ENCODE measurements around the gene CCDC54. TPM values are rescaled to one million over a fixed set of nuclear protein-coding genes. Genes with fewer than 3 reads are reported as not detected.

CCDC54 gene
- total RNA-seq, 2 donors from 2014 or later, result not detected

DNA sequence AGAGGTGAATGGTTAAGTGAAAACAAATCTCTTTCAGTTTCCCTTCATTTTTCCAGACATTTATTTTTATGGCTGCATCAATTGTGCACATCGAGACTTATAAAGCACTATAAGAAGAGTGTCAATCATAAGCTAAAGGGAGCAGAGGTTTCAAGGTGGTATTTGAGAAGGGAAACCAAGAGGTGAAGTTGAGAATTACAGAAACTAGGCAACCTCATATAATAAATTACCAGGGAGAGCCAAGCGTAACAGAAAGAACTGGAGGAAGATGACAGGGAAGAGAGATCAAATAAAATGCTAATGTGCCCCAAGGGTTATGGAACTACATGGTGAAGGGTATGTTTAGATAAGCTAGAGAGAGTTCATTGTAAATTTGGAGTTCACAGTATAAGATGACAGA lies 6.3 kb upstream of the CCDC54 start:
- H3K27me3 Mint-ChIP-seq, result peaks cover 16% of the 10 kb centered on the region
- H3K9me3 Mint-ChIP-seq, result no peaks in the 10 kb centered on the region
- no peak overlapping the region for H3K4me3 Mint-ChIP-seq
- H3K27ac Mint-ChIP-seq, result no peak overlapping the region
- H3K36me3 Mint-ChIP-seq (ENCODE audit: low read depth), result no peaks in the 10 kb centered on the region
- no peak for ATAC-seq (replicated peaks)
- H3K4me1 Mint-ChIP-seq, result no peaks in the 10 kb centered on the region

DNA sequence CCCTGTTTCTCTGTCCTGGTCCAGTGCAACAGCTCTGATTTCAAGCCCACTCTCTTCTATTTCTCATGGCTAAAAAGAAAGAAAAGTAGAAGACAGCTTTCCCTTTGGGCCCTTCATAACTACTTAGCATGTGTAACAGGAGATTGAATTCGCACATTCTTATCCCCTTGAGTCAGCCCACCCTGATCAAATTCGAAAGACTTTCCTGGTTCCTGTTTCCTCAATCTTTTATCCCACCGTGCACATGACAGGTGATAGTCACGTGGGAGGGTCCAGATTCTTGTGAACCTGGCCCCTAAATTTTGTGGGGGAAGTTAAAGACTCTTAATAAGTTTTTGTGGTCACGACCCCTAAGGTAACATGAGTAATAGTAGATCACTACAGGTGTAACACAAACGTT lies 4.7 kb upstream of the CCDC54 start:
- peaks cover 16% of the 10 kb centered on the region for H3K27me3 Mint-ChIP-seq
- H3K9me3 Mint-ChIP-seq, result no peaks in the 10 kb centered on the region
- no peak overlapping the region for H3K4me3 Mint-ChIP-seq
- no peak for ATAC-seq (replicated peaks)
- no peaks in the 10 kb centered on the region for H3K4me1 Mint-ChIP-seq
- H3K27ac Mint-ChIP-seq, result no peak overlapping the region
- no peaks in the 10 kb centered on the region for H3K36me3 Mint-ChIP-seq (ENCODE audit: low read depth)

DNA sequence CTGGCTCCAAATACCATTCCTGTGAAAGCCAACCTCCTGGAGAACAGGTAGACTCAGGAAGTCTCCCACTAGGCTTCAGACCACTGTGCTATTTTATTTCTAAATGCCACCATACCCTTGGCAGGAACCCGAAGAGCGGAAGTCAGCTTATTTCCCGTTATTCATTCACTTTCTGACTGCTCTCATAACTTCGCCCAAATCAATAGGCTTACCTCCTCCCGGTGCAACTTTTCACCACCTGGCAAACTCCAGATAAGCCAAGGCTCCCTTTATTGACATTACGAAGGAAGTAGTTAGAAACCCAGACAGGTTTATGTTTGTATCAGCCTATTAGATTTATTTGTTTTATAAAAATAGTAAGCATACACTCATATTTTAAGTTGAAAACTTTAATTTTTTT lies 3.3 kb upstream of the CCDC54 start:
- Mint-ChIP-seq H3K4me1 (no peaks in the 10 kb centered on the region), H3K36me3 (ENCODE audit: low read depth) (no peaks in the 10 kb centered on the region), H3K9me3 (no peaks in the 10 kb centered on the region), H3K4me3 (no peak overlapping the region), H3K27ac (no peak overlapping the region), H3K27me3 (peaks cover 11% of the 10 kb centered on the region)
- ATAC-seq (replicated peaks), result no peak

DNA sequence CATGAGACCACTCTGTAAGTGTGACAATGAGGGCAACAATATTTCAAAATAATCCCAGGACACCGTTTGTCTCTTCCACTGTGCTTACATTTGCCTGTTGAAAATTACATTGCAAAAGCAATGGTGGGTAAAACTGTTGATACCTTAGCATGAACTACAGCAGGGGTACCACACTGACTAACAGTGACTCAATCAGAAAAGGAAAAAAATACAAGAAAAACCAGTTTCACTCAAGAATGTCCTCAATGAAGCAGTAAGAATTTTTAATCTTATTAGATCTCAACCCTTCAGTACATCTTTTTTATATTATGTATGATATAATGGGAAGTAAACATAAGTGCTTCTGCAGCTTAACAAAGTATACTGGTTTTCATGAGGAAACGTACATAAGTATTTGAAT lies 1.6 kb upstream of the CCDC54 start:
- peaks cover 13% of the 10 kb centered on the region for H3K27me3 Mint-ChIP-seq
- ATAC-seq (replicated peaks), result no peak
- H3K9me3 Mint-ChIP-seq, result no peaks in the 10 kb centered on the region
- H3K27ac Mint-ChIP-seq, result no peak overlapping the region
- H3K4me3 Mint-ChIP-seq, result no peak overlapping the region
- no peaks in the 10 kb centered on the region for H3K4me1 Mint-ChIP-seq
- no peaks in the 10 kb centered on the region for H3K36me3 Mint-ChIP-seq (ENCODE audit: low read depth)

DNA sequence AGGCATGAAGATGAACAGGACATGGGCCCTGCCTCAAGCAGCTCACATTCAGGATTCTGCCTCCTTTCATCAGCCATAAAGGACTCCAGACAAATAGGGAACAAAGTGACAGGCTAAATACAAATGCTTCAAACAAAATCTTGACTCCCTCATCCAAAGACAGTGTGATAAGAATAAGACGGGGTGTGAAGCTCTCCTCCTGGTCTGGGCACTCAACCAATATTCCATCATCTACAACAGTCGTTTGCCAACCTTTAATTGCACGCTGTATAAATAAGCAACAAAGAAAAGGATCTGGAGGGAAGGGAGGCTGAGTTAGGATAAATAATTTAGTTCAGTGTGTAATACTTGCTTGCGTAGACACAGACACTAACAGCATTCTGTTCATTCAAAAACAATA lies 5.4 kb downstream of the CCDC54 start:
- Mint-ChIP-seq H3K36me3 (ENCODE audit: low read depth) (no peaks in the 10 kb centered on the region), H3K27ac (no peak overlapping the region), H3K4me3 (no peak overlapping the region), H3K4me1 (no peaks in the 10 kb centered on the region), H3K9me3 (no peaks in the 10 kb centered on the region), H3K27me3 (peaks cover 12% of the 10 kb centered on the region)
- no peak for ATAC-seq (replicated peaks)

DNA sequence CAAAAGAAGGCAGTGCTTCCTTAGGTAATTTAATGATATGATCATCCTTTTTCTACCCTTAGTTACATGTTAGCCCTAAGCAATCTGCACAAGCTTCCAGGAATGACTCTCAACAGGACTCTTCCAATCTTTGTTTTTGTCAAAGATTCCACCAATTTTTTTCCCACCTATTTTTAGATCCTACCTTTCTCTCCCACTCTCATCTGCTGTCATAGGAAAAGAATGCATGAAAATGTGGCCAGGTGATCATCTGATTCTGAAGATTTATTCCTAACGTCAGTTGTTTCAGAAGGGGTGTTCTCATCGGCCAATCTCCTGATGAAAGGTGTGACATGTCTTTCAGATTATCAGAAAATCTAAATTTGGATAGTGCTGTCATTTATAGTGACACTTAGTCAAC lies 7.2 kb downstream of the CCDC54 start:
- Mint-ChIP-seq H3K4me3 (no peak overlapping the region), H3K4me1 (no peaks in the 10 kb centered on the region), H3K36me3 (ENCODE audit: low read depth) (no peaks in the 10 kb centered on the region), H3K27me3 (peaks cover 12% of the 10 kb centered on the region), H3K27ac (no peak overlapping the region), H3K9me3 (no peaks in the 10 kb centered on the region)
- no peak for ATAC-seq (replicated peaks)

DNA sequence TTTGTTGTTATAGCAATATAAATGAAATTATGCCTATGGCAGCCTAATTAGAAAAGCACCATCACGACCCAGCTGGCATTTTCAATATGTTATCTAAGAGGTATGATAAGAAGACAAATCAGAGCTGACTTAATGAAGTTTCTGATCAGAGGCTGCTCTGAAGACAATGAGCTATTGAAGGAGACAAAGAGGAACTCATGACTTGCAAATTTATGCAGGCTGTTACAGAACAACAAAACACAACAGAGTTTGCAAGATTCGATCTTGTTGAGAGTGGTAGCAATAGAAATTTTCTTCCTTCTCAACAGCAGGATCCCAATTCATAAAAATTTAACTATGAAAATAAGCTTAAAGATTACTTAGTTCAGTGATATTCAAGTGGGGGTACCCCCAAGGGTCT lies 7.7 kb downstream of the CCDC54 start:
- Mint-ChIP-seq H3K4me1 (no peaks in the 10 kb centered on the region), H3K9me3 (no peaks in the 10 kb centered on the region), H3K27ac (no peak overlapping the region), H3K27me3 (peaks cover 12% of the 10 kb centered on the region), H3K4me3 (no peak overlapping the region), H3K36me3 (ENCODE audit: low read depth) (no peaks in the 10 kb centered on the region)
- no peak for ATAC-seq (replicated peaks)

DNA sequence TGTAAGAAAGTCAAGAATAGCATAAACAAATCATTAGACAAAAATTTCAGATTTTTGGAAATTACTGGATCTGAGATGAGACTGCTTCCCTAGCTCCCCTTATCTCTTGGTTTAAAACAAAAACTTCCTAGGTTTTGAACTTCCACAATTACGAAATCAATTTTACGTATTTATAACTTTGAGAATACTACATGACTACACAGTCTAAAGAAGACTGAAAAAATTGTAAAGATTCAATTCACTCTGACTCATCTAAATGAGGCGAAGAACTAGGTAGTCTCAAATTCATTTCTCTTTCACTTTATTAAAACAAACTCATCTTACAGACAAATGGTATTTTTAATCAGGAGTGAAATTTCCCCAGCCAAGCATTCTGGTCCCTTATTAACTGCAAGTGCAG lies 10.3 kb downstream of the CCDC54 start:
- H3K4me1 Mint-ChIP-seq, result no peaks in the 10 kb centered on the region
- H3K4me3 Mint-ChIP-seq, result no peak overlapping the region
- peaks cover 6% of the 10 kb centered on the region for H3K27me3 Mint-ChIP-seq
- H3K27ac Mint-ChIP-seq, result no peak overlapping the region
- H3K9me3 Mint-ChIP-seq, result no peaks in the 10 kb centered on the region
- no peak for ATAC-seq (replicated peaks)
- H3K36me3 Mint-ChIP-seq (ENCODE audit: low read depth), result no peaks in the 10 kb centered on the region

DNA sequence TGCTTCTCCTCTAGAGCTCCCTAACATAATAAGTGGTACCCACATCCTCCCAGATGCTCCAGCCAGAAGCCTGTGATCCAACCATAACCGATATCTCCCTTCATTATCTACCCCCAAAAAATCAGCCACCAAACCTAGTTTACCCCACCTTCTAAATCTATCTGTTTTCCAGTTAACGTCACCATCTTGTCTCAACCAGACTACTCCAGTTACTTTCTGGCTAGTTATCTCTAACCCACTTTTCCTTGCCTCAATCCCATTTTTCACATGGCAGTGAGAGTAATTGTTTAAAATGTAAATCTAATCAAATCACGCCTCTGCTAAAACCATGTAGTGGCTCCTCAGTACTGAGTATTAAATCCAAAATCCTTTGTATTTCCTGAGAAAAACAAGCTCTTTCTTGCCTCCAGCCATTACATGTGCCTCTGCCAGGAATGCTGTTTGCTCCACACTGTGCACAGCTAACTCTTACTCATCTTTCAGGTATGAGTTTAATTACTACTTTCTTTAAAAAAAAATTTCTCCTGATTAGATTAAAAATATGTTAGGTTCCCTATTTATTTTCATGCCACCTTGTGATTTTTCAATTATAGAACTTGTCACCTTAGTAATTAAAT lies 15.4 kb downstream of the CCDC54 start:
- ATAC-seq (replicated peaks), result no peak
- Mint-ChIP-seq H3K4me1 (no peaks in the 10 kb centered on the region), H3K27ac (no peak overlapping the region)

DNA sequence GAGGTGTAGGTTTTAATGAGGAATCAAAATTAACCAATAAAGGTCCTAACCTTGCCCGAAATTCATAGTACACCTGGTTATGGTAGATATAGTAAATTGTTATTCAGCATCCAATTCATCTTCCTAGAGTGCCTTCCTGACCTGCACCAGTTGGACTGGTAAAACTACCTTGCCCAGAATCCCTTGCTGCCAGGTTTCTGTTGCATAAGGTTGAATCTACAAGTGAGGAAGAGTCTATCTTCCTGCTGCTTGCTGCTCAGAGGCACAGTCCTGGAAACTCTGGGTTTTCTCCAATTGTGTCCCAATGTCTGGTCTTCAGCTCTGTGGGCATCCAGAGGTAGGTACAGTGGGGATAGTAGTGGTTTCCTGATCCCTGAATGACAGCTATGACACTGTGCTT lies 17.3 kb downstream of the CCDC54 start:
- Mint-ChIP-seq H3K4me3 (no peak overlapping the region), H3K27me3 (no peaks in the 10 kb centered on the region), H3K36me3 (ENCODE audit: low read depth) (no peaks in the 10 kb centered on the region)

More for the DNA sequence above, 15.4 kb downstream of the CCDC54 start:
- Mint-ChIP-seq H3K9me3 (no peaks in the 10 kb centered on the region), H3K4me3 (no peak overlapping the region), H3K36me3 (ENCODE audit: low read depth) (no peaks in the 10 kb centered on the region), H3K27me3 (no peaks in the 10 kb centered on the region)

DNA sequence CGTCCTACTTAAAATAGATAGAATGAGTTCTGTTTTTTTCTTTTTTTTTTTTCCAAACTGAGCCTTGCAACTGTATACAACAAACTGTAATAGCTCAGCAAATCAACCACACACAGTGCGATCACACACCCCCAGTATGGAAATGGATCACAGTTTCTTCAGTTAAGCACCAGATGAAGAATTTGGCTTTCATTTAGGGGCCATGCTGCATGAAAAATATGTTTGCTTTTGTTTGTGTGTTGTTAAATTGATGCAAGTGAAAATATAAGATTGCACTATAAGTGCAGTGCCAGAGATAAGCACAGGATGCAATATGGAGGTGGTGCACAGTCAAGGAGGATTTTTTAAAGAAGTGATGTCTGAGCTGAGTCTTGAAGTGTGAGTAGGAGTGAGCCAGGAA lies 17.8 kb downstream of the CCDC54 start:
- no peak overlapping the region for H3K27ac Mint-ChIP-seq
- H3K36me3 Mint-ChIP-seq (ENCODE audit: low read depth), result no peaks in the 10 kb centered on the region
- no peaks in the 10 kb centered on the region for H3K9me3 Mint-ChIP-seq
- no peaks in the 10 kb centered on the region for H3K27me3 Mint-ChIP-seq
- no peaks in the 10 kb centered on the region for H3K4me1 Mint-ChIP-seq
- H3K4me3 Mint-ChIP-seq, result no peak overlapping the region
- no peak for ATAC-seq (replicated peaks)

More for the DNA sequence above, 17.3 kb downstream of the CCDC54 start:
- no peak for ATAC-seq (replicated peaks)
- H3K4me1 Mint-ChIP-seq, result no peaks in the 10 kb centered on the region
- H3K9me3 Mint-ChIP-seq, result no peaks in the 10 kb centered on the region
- no peak overlapping the region for H3K27ac Mint-ChIP-seq

DNA sequence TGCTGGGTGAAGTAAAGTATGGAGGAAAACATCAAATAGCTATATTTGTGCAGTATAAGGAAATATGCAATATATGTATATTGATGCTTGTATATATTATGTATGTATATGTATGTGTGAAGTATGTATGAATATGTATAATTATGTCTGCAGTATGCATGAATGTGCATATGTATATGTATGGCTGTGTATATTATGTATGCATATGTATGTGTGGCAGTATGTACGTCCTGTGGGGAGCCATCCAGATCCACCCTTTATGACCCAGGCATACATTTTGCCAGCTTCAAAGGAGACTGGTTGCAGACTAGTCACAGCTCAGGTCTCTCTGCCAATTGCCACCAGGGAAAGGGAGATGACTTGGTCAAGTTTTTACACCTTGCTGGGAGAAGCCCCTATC lies 24.1 kb downstream of the CCDC54 start:
- Mint-ChIP-seq H3K4me1 (no peaks in the 10 kb centered on the region), H3K27ac (no peak overlapping the region), H3K36me3 (ENCODE audit: low read depth) (no peaks in the 10 kb centered on the region), H3K27me3 (no peaks in the 10 kb centered on the region), H3K9me3 (no peaks in the 10 kb centered on the region), H3K4me3 (no peak overlapping the region)
- no peak for ATAC-seq (replicated peaks)

DNA sequence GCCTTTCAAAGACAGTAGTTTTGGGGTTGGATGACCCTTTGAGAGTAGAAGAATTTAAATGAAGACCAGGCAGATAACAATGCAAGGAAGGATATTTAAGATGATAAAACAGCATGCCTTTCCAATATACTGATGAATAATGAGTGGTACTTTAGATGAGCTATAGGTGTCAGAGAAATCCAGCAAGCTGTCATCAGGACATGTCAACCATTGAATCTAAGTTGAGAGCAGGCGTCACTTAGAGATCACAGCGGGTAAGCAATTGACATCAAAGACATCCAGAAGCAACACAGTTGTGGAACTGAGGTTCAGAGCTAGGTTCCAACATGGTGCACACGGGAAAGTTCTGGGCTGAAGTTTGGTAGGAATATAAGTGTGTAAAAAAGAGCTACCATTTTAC lies 25.0 kb downstream of the CCDC54 start:
- Mint-ChIP-seq H3K27me3 (no peaks in the 10 kb centered on the region), H3K4me1 (no peaks in the 10 kb centered on the region), H3K27ac (no peak overlapping the region), H3K36me3 (ENCODE audit: low read depth) (no peaks in the 10 kb centered on the region), H3K4me3 (no peak overlapping the region), H3K9me3 (no peaks in the 10 kb centered on the region)
- no peak for ATAC-seq (replicated peaks)

DNA sequence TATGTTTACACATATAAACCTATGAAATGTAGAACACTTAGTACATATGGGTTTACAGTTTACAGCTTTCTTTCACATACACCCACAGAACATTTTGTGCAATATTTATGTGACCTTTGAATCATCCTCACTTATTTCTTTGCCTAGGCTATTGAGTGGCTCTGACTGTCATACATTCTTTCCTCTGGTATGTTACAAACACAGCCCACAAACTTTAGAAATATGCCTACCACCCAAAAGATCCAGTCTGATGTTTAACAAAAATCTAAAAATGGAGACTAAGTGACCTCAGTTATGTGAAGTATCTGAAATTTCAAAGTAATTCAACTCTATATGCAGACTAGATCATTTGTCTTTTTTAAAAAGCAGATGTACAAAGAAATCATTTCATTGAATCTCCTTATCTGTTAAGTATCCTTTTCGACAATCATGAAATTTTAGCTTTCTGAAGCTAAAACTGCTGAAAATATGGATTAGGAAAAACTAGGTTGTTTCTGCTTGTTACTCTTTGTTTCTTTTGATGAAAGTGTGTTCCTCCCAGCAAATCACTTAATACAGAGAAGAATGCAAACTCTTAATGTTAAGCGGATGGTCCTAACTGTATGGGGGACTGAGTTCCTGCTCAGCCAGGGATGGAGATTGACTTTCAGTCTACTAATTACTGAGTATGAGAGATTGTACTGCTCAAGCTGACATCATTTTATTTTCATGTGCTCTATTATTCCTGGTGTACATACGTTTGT lies 27.7 kb downstream of the CCDC54 start:
- ATAC-seq (replicated peaks), result no peak
- H3K4me3 Mint-ChIP-seq, result no peak overlapping the region
- H3K27me3 Mint-ChIP-seq, result no peaks in the 10 kb centered on the region
- H3K27ac Mint-ChIP-seq, result no peak overlapping the region
- peaks cover 5% of the 10 kb centered on the region for H3K9me3 Mint-ChIP-seq
- no peaks in the 10 kb centered on the region for H3K36me3 Mint-ChIP-seq (ENCODE audit: low read depth)
- H3K4me1 Mint-ChIP-seq, result no peaks in the 10 kb centered on the region

DNA sequence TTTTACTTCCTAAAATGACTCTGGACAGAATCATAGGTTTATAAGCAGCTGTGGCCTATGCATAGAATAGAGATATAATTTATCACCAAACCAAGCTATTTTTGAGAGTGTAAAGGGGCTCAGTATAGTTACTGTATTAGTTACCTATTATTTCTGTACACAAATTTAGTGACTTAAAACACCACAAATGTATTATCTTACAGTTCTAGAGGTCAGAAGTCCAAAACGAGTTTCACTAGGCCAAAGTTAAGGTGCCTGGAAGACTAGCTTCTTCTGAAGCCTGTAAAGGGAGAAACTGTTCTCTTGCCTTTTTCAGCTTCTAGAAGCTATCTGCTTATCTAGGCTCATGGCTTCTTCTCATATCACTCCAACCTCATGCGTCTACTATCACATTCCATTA lies 30.1 kb downstream of the CCDC54 start:
- no peak overlapping the region for H3K4me3 Mint-ChIP-seq
- H3K27ac Mint-ChIP-seq, result no peak overlapping the region
- H3K9me3 Mint-ChIP-seq, result peaks cover 5% of the 10 kb centered on the region
- H3K27me3 Mint-ChIP-seq, result no peaks in the 10 kb centered on the region
- no peaks in the 10 kb centered on the region for H3K4me1 Mint-ChIP-seq
- ATAC-seq (replicated peaks), result no peak
- H3K36me3 Mint-ChIP-seq (ENCODE audit: low read depth), result no peaks in the 10 kb centered on the region
